ENCODE data around the gene WNT16.

Gene WNT16

GRCh38 chr7:121336579-121336978 is 7.8 kb downstream of the WNT16 start:
- H3K4me2 ChIP-seq (ENCODE audit: low read depth, low read length): no peak overlapping the region
- no peak for TF ChIP-seq EZH2phosphoT487 (IDR thresholded peaks at IDR 0.05; ENCODE audit: low read length)
- H3K9ac ChIP-seq (ENCODE audit: low read length): no peak overlapping the region
- DNase-seq: no peak
- H3K4me3 ChIP-seq (ENCODE audit: low read length): no peak overlapping the region
- H2AFZ ChIP-seq (ENCODE audit: low read length): no peak overlapping the region
- H3K9me2 ChIP-seq (replicated peaks; ENCODE audit: insufficient read depth, low read length): no peaks in the 10 kb centered on the region
- H3K4me1 ChIP-seq (ENCODE audit: low read length): no peaks in the 10 kb centered on the region
- no peaks in the 10 kb centered on the region for H3F3A ChIP-seq (ENCODE audit: insufficient read depth, low read length)
- no peaks in the 10 kb centered on the region for H3K27me3 ChIP-seq (replicated peaks; ENCODE audit: insufficient read depth, low read length)
- no peaks in the 10 kb centered on the region for H3K36me3 ChIP-seq (replicated peaks; ENCODE audit: insufficient read depth, low read length)
- H3K9me3 ChIP-seq (replicated peaks; ENCODE audit: insufficient read depth, low read length): no peaks in the 10 kb centered on the region
- H3K27ac ChIP-seq (ENCODE audit: low read length): no peak overlapping the region
- no peaks in the 10 kb centered on the region for H4K20me1 ChIP-seq (ENCODE audit: insufficient read depth, low read length)
- no peaks in the 10 kb centered on the region for H3K79me2 ChIP-seq (ENCODE audit: low read length)

- H2AFZ ChIP-seq (ENCODE audit: low read length): no peak overlapping the region
- no peaks in the 10 kb centered on the region for H3F3A ChIP-seq (ENCODE audit: insufficient read depth, low read length)
- no peak overlapping the region for H3K27ac ChIP-seq (ENCODE audit: low read length)
- no peak for DNase-seq
- no peaks in the 10 kb centered on the region for H3K9me3 ChIP-seq (replicated peaks; ENCODE audit: insufficient read depth, low read length)
- H4K20me1 ChIP-seq (ENCODE audit: insufficient read depth, low read length): no peaks in the 10 kb centered on the region
- no peaks in the 10 kb centered on the region for H3K36me3 ChIP-seq (replicated peaks; ENCODE audit: insufficient read depth, low read length)
- no peaks in the 10 kb centered on the region for H3K9me2 ChIP-seq (replicated peaks; ENCODE audit: insufficient read depth, low read length)
- no peak; the same call in 1 of the 2 replicates for TF ChIP-seq CTCF (IDR thresholded peaks at IDR 0.05; ENCODE audit: low read length)
- no peak for TF ChIP-seq EZH2 (optimal IDR thresholded peaks at IDR 0.05; ENCODE audit: low read depth, low read length)
- no peak for TF ChIP-seq EZH2phosphoT487 (IDR thresholded peaks at IDR 0.05; ENCODE audit: low read length)
- no peak overlapping the region for H3K9ac ChIP-seq (ENCODE audit: low read length)
- no peak overlapping the region for H3K4me2 ChIP-seq (ENCODE audit: low read depth, low read length)
- H3K4me1 ChIP-seq (ENCODE audit: low read length): no peaks in the 10 kb centered on the region
- H3K79me2 ChIP-seq (ENCODE audit: low read length): no peaks in the 10 kb centered on the region
- H3K4me3 ChIP-seq (ENCODE audit: low read length): no peak overlapping the region
- no peaks in the 10 kb centered on the region for H3K27me3 ChIP-seq (replicated peaks; ENCODE audit: insufficient read depth, low read length)
Observed at GRCh38 chr7:121337398-121337797, 8.6 kb downstream of the WNT16 start.

GRCh38 chr7:121339082-121339481 is 10.3 kb downstream of the WNT16 start:
- no peak overlapping the region for H3K9ac ChIP-seq (ENCODE audit: low read length)
- no peak overlapping the region for H3K4me2 ChIP-seq (ENCODE audit: low read depth, low read length)
- no peak overlapping the region for H2AFZ ChIP-seq (ENCODE audit: low read length)
- no peaks in the 10 kb centered on the region for H3K4me1 ChIP-seq (ENCODE audit: low read length)
- no peaks in the 10 kb centered on the region for H3K27me3 ChIP-seq (replicated peaks; ENCODE audit: insufficient read depth, low read length)
- H3K36me3 ChIP-seq (replicated peaks; ENCODE audit: insufficient read depth, low read length): no peaks in the 10 kb centered on the region
- H3K27ac ChIP-seq (ENCODE audit: low read length): no peak overlapping the region
- no peaks in the 10 kb centered on the region for H4K20me1 ChIP-seq (ENCODE audit: insufficient read depth, low read length)
- H3K9me3 ChIP-seq (replicated peaks; ENCODE audit: insufficient read depth, low read length): no peaks in the 10 kb centered on the region
- H3F3A ChIP-seq (ENCODE audit: insufficient read depth, low read length): no peaks in the 10 kb centered on the region
- no peaks in the 10 kb centered on the region for H3K79me2 ChIP-seq (ENCODE audit: low read length)
- H3K9me2 ChIP-seq (replicated peaks; ENCODE audit: insufficient read depth, low read length): no peaks in the 10 kb centered on the region
- H3K4me3 ChIP-seq (ENCODE audit: low read length): no peak overlapping the region
- DNase-seq: no peak
- TF ChIP-seq CTCF (IDR thresholded peaks at IDR 0.05; ENCODE audit: low read length) (no peak), EZH2 (optimal IDR thresholded peaks at IDR 0.05; ENCODE audit: low read depth, low read length) (no peak), EZH2phosphoT487 (IDR thresholded peaks at IDR 0.05; ENCODE audit: low read length) (no peak)

GRCh38 chr7:121341933-121342332 is 13.1 kb downstream of the WNT16 start:
- no peak overlapping the region for H3K4me2 ChIP-seq (ENCODE audit: low read depth, low read length)
- no peak overlapping the region for H3K4me3 ChIP-seq (ENCODE audit: low read length)
- no peaks in the 10 kb centered on the region for H4K20me1 ChIP-seq (ENCODE audit: insufficient read depth, low read length)
- no peaks in the 10 kb centered on the region for H3K27me3 ChIP-seq (replicated peaks; ENCODE audit: insufficient read depth, low read length)
- no peaks in the 10 kb centered on the region for H3F3A ChIP-seq (ENCODE audit: insufficient read depth, low read length)
- H3K9me2 ChIP-seq (replicated peaks; ENCODE audit: insufficient read depth, low read length): no peaks in the 10 kb centered on the region
- no peaks in the 10 kb centered on the region for H3K4me1 ChIP-seq (ENCODE audit: low read length)
- no peak for DNase-seq
- H3K79me2 ChIP-seq (ENCODE audit: low read length): no peaks in the 10 kb centered on the region
- no peaks in the 10 kb centered on the region for H3K36me3 ChIP-seq (replicated peaks; ENCODE audit: insufficient read depth, low read length)
- TF ChIP-seq EZH2phosphoT487 (IDR thresholded peaks at IDR 0.05; ENCODE audit: low read length) (no peak), CTCF (IDR thresholded peaks at IDR 0.05; ENCODE audit: low read length) (no peak), EZH2 (optimal IDR thresholded peaks at IDR 0.05; ENCODE audit: low read depth, low read length) (no peak)
- no peaks in the 10 kb centered on the region for H3K9me3 ChIP-seq (replicated peaks; ENCODE audit: insufficient read depth, low read length)
- H3K27ac ChIP-seq (ENCODE audit: low read length): no peak overlapping the region
- H3K9ac ChIP-seq (ENCODE audit: low read length): no peak overlapping the region
- no peak overlapping the region for H2AFZ ChIP-seq (ENCODE audit: low read length)
